SIG-M5 treated with dmso at 0.1 percent for 504 hours (cell line): Measurements from ENCODE around the gene ITPK1.

Experiments
- DNase-seq: peaks from one replicate; lab custom pipeline; 2025; ENCODE audit not compliant: unreplicated experiment; lab: John Stamatoyannopoulos, UW

The ITPK1 gene

GRCh38 chr14:92903359-92903758 lies 212.4 kb downstream of the ITPK1 start:
- DNase-seq: no peak

DNA sequence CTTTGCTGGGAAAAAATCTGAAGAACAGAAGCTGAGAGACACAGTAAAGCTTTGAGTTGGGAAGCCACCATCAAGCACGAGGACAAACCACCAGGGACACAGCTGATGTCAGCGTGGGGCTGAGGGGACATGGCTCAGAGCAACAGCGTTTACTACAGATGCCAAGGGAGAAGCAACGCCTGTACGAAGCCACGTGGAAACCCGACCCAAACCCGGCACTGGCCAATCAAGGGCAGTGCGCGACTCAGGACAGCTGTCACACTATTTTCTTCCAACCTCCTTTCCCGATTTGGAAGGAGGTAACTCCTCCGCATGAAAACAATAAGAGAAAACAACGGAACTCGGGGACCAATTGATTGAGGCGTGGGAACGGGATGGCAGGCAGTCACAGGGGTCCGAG lies 213.0 kb downstream of the ITPK1 start:
- DNase-seq: no peak

GRCh38 chr14:92902191-92902590 lies 213.5 kb downstream of the ITPK1 start:
- no peak for DNase-seq

GRCh38 chr14:92900660-92901059 lies 215.1 kb downstream of the ITPK1 start:
- no peak for DNase-seq

- DNase-seq: no peak
Measured at GRCh38 chr14:92898566-92899131, 217.1 kb downstream of the ITPK1 start.

- peak; percentile 7 for DNase-seq
Measured at GRCh38 chr14:92897922-92898565, 217.7 kb downstream of the ITPK1 start.

GRCh38 chr14:92895352-92895878 lies 220.3 kb downstream of the ITPK1 start:
- no peak for DNase-seq

GRCh38 chr14:92892589-92892988 lies 223.1 kb downstream of the ITPK1 start:
- DNase-seq: no peak

DNA sequence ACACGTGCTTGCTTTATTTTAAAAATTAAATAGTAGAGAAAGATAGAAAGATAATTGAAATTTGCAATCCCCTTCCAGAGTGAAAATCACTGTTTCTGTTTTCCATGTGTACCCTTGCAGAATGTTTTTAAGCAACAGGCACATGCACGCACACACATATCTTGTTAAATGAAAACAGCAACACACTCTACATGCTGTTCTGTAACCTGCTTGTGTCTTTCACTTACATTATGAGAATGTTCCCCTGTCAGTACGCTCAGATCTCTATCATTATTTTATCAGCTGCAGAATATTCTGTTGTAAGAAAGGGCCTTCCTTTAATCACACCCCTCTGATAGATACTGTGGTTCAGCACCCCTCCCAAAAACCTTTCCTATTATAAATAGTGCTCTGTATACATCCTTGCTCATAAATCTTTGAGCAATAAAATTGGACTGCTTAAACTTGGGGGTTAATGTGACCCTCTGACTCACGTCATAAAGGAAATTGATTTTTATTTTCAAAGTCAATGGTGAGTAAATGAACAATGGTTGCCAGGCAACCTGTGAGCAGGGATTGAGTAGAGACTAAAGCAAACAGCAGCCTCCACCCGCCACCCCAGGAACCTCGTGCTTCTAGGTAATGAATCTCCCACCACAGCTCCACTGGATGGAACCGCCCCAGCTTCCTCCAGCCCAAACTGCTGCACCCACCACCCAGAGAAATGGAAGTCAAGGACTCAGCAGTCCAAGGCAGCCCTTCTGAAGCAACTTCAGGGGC lies 224.7 kb downstream of the ITPK1 start:
- no peak for DNase-seq

DNA sequence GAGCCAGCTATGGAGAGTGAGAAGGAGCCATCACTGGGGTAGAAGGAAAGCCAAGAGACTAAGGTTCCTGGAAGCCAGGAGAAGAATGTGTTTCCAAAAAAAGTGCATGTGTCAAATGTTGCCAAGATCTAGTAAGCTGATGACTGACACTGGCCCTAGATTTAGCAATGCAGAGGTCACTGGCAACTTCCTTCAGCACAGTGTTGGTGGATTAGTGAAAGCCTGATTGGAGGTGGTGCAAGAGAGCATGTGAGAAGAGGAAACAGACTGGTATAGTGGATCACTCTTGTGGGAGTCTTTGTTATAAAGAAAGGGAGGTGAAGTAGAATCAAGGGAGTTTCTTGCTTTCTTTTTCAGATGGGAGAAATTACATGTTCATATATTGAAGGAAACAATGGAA lies 226.8 kb downstream of the ITPK1 start:
- peak; percentile 57 for DNase-seq

DNA sequence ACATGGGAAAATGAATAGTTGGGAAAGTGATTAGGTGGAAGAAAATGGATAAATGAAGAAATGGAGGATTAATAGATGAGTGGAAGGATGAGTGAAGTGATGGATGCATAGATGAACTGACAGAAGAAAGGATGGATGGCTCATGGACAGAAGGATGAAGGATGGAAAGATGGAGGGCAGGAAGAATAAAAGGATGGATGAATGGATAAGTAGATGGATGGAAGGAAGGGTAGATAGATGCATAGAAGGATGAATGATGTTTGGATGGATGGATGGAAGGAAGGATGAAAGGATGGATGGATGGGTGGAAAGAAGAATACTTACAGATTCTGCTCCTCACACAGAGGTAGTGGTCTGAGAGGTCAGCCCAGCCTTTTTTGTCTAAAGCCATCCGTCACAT lies 228.6 kb downstream of the ITPK1 start:
- DNase-seq: no peak
